ENCODE results near the gene ITGA3. TPM values are rescaled to one million over a fixed set of nuclear protein-coding genes. Genes with fewer than 3 reads are reported as not detected.

Gene ITGA3
- total and polyA plus RNA-seq, 2 of the 13 experiments (the other 11 are each of a cell fraction or from before 2014, with no cell fraction given) = 0.48 to 0.69 TPM

DNA sequence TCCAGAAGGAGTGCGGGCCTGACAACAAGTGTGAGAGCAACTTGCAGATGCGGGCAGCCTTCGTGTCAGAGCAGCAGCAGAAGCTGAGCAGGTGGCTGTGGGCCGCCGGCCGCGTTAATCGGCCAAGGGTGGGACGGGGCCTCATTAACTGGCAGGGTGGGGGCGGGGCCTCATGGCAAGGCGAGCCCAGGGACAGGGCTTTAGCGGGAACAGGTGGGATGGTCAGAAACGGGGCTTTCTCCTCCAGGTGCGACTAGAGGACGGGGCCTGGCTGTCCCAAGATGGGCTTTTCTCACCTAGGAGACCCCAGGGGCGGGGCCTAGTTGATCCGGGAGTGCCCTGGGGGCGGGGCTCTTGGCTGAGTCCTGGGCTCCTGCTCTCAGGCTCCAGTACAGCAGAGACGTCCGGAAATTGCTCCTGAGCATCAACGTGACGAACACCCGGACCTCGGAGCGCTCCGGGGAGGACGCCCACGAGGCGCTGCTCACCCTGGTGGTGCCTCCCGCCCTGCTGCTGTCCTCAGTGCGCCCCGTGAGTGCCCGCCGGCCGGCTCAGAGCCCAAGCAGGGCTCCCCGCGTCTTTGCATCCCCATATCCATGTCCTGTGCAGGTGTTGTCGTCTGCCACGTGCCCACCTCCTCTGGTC is 20.8 kb downstream of the ITGA3 start:
- no peaks in the 10 kb centered on the region for H3K36me3 ChIP-seq (replicated peaks in 1 of 2; ENCODE audit: control insufficient read depth in 1 of 2, insufficient read depth in 2 of 2, low read length in 2 of 2)

More for the DNA sequence above, 20.8 kb downstream of the ITGA3 start:
- H3K27me3 ChIP-seq (ENCODE audit: control insufficient read depth in 1 of 2, insufficient read depth in 2 of 2, low read length in 2 of 2) = peaks cover 0 to 26% of the 10 kb centered on the region in 2 experiments; a peak in 2 of 5 replicates
- no peak overlapping the region for H2AFZ ChIP-seq (ENCODE audit: low read length)
- H3K9ac ChIP-seq (ENCODE audit: insufficient read depth, low read depth, low read length) = no peak overlapping the region
- no peak overlapping the region for H3K4me2 ChIP-seq (ENCODE audit: low read depth, low read length)
- DNase-seq (ENCODE audit: low spot score) (no peak), FAIRE-seq (no peak), ATAC-seq (no peak)
- peaks cover 3% of the 10 kb centered on the region; the same call in 1 of the 2 replicates for H4K20me1 ChIP-seq (ENCODE audit: insufficient read depth, low read length)
- CTCF ChIA-PET (ENCODE audit: low intra/inter-chr PET ratio, low total read pairs) = no interaction called here
- no peak overlapping the region for H3K4me3 ChIP-seq (replicated peaks in 1 of 3; ENCODE audit: insufficient read depth in 1 of 3, low read depth in 2 of 3, low read length in 3 of 3)
- no peaks in the 10 kb centered on the region for H3K9me3 ChIP-seq (ENCODE audit: low read length)
- H3K27ac ChIP-seq (ENCODE audit: extremely low read length, insufficient read depth, low read length) = no peak overlapping the region
- H3K79me2 ChIP-seq (ENCODE audit: insufficient read depth, low read length) = no peaks in the 10 kb centered on the region
- BruUV-seq (replicated peaks) = no TSS peak
- POLR2A ChIA-PET = no interaction called here
- intact Hi-C loops (cut with micrococcal nuclease; ENCODE audit: unreplicated experiment) (no loop called here), in situ Hi-C loops (cut with HindIII; ENCODE audit: extremely low pct_ligation_motif_present, low pct_unique_long_range_greater_than_20kb) (no loop called here)
- no peaks in the 10 kb centered on the region for H3K4me1 ChIP-seq (ENCODE audit: insufficient read depth, low read length)
- no peak for TF ChIP-seq ZNF512B (CRISPR knock-in tag; IDR thresholded peaks at IDR 0.05; ENCODE audit: borderline replicate concordance)
- TF ChIP-seq NR2F2 (IDR thresholded peaks at IDR 0.05; ENCODE audit: borderline replicate concordance, low read depth) = no peak
- no peak for TF ChIP-seq ZZZ3 (CRISPR knock-in tag; IDR thresholded peaks at IDR 0.05; ENCODE audit: borderline replicate concordance)
- TF ChIP-seq GZF1 (CRISPR knock-in tag; IDR thresholded peaks at IDR 0.05) = no peak
- TF ChIP-seq TRIM24 (CRISPR knock-in tag; IDR thresholded peaks at IDR 0.05) = no peak
- TF ChIP-seq ZNF256 (CRISPR knock-in tag; conservative IDR thresholded peaks at IDR 0.05) = no peak
- no peak for TF ChIP-seq GABPB1 (CRISPR knock-in tag; IDR thresholded peaks at IDR 0.05)
- no peak for TF ChIP-seq MTF1 (CRISPR knock-in tag; IDR thresholded peaks at IDR 0.05)
- TF ChIP-seq ARHGAP35 (CRISPR knock-in tag; IDR thresholded peaks at IDR 0.05; ENCODE audit: borderline replicate concordance) = no peak
- no peak for TF ChIP-seq FIP1L1 (IDR thresholded peaks at IDR 0.05; ENCODE audit: borderline replicate concordance, insufficient read depth, low read depth, low read length)
- no peak for TF ChIP-seq CHD4 (IDR thresholded peaks at IDR 0.05; ENCODE audit: borderline replicate concordance, low read length)
- no peak for TF ChIP-seq ZNF446 (CRISPR knock-in tag; IDR thresholded peaks at IDR 0.05)
- no peak for TF ChIP-seq AGO1 (IDR thresholded peaks at IDR 0.05; ENCODE audit: low read depth, low read length, poor library complexity, severe bottlenecking)
- no peak for TF ChIP-seq GATA4 (IDR thresholded peaks at IDR 0.05; ENCODE audit: borderline replicate concordance, low read depth)
- 65% methylated on average over 17 of the region's 39 CpGs for WGBS (ENCODE audit: low lambda C conversion rate)
